Esophagus muscularis mucosa (tissue), 4 donors: ENCODE data around the gene FCHSD1. TPM values are rescaled to one million over a fixed set of nuclear protein-coding genes. Genes with fewer than 3 reads are reported as not detected.

ENCODE experiments used
- DNase-seq: peaks from one replicate; pipeline ENCODE4 v3.0.0-alpha.2; 2017; ENCODE audit errors: extremely low spot score
- H3K27ac ChIP-seq, 4 donors: fragments of 200-600 bp; sonication (generic); replicated peaks in 1 of 4; 1 replicate in 3 of 4; 2 replicates in 1 of 4; pipeline ENCODE4 v1.5.1; 2016 to 2019; ENCODE audit warnings: mild to moderate bottlenecking in 1 of 4
- H3K27me3 ChIP-seq, 4 donors: fragments of 200-600 bp; sonication (generic); one replicate each; pipeline versions ENCODE4 v1.5.1 to v1.6.0; 2016 to 2019
- H3K36me3 ChIP-seq, 4 donors: fragments of 200-600 bp; sonication (generic); one replicate each; pipeline ENCODE4 v1.5.1; 2016 to 2019
- H3K4me1 ChIP-seq, 4 donors: fragments of 200-600 bp; sonication (generic); one replicate each; pipeline ENCODE4 v1.5.1; 2016 to 2019
- H3K4me3 ChIP-seq, 4 donors: fragments of 200-600 bp; sonication (generic); 1 replicate in 2 of 4; 2 replicates in 2 of 4; pipeline ENCODE4 v1.5.1; 2016 to 2019; ENCODE audit warnings: mild to moderate bottlenecking in 4 of 4, moderate library complexity in 1 of 4
- H3K9me3 ChIP-seq, 4 donors: fragments of 200-600 bp; sonication (generic); 1 replicate in 3 of 4; 2 replicates in 1 of 4; pipeline ENCODE4 v1.5.1; 2016 to 2019
- CTCF ChIP-seq, 3 experiments: fragments of 200-600 bp in 2 of 3; fragments of 450-650 bp in 1 of 3; sonication (generic) in 2 of 3; IDR thresholded peaks; one replicate each; pipeline ENCODE4 v1.5.1; 2017 to 2019; ENCODE audit warnings: antibody characterized with exemption in 3 of 3, mild to moderate bottlenecking in 2 of 3, moderate library complexity in 1 of 3
- EP300 ChIP-seq: sonication (generic); formaldehyde crosslinking; IDR thresholded peaks from one replicate; pipeline ENCODE4 v1.6.1; 2017; ENCODE audit warnings: antibody characterized with exemption
- POLR2A ChIP-seq: fragments of 450-650 bp; IDR thresholded peaks from one replicate; pipeline ENCODE4 v1.6.1; 2017; ENCODE audit warnings: antibody characterized with exemption, moderate library complexity, mild to moderate bottlenecking, low read depth
- POLR2AphosphoS5 ChIP-seq, 2 donors: sonication (generic); formaldehyde crosslinking; IDR thresholded peaks; one replicate each; pipeline ENCODE4 v1.6.1; 2017; ENCODE audit warnings: antibody characterized with exemption in 2 of 2
- WGBS: methylation state at CpG from one replicate; pipeline ENCODE4 v1.1.5; 2018; 5-methylcytosine and 5-hydroxymethylcytosine counted together
- intact Hi-C: fragments of 100-400 bp; cut with DNase I; formaldehyde crosslinking; loops from one replicate; pipeline ENCODE4 v1.15.1; 2023
- total RNA-seq, 4 donors: library from RNA; depleted of rRNA; stranded (reverse); fragments of >200 nt; gene quantifications; one replicate each; pipeline versions ENCODE4 v1.1.0 to v1.2.1, GENCODE V29; 2016

FCHSD1 gene
- total RNA-seq, 4 donors from 2014 or later = 10.4 to 21.8 (median 12.9) TPM

GRCh38 chr5:141608046-141608445 lies 43.2 kb downstream of the FCHSD1 start:
- TF ChIP-seq POLR2A (no peak), POLR2AphosphoS5 (IDR thresholded peaks at IDR 0.05) (no peak), EP300 (no peak), CTCF (IDR thresholded peaks at IDR 0.05) (no peak)
- WGBS = 88% methylated on average over 2 of the region's 2 CpGs
- Histone ChIP-seq H3K4me3 (no peak overlapping the region), H3K36me3 (no peaks in the 10 kb centered on the region), H3K4me1 (peaks cover 16 to 39% (median 28%) of the 10 kb centered on the region in 4 donors), H3K9me3 (no peaks in the 10 kb centered on the region), H3K27me3 (no peaks in the 10 kb centered on the region), H3K27ac (no peak overlapping the region)
- no peak for DNase-seq
- intact Hi-C loops = no loop called here

GRCh38 chr5:141605523-141606277 lies 45.5 kb downstream of the FCHSD1 start:
- TF ChIP-seq EP300 (no peak), POLR2AphosphoS5 (IDR thresholded peaks at IDR 0.05) (peak; percentile 14 to 25), POLR2A (no peak), CTCF (IDR thresholded peaks at IDR 0.05) (no peak)
- Histone ChIP-seq H3K4me1 (peaks cover 16 to 36% (median 28%) of the 10 kb centered on the region in 4 donors), H3K36me3 (no peaks in the 10 kb centered on the region), H3K27ac (peak overlapping the region; percentile 47 to 68 (median 56)), H3K4me3 (no peak overlapping the region), H3K27me3 (no peaks in the 10 kb centered on the region), H3K9me3 (no peaks in the 10 kb centered on the region)
- WGBS = 80% methylated on average over 6 of the region's 6 CpGs
- no peak for DNase-seq
- intact Hi-C loops = no loop called here

GRCh38 chr5:141603923-141604717 lies 47.1 kb downstream of the FCHSD1 start:
- Histone ChIP-seq H3K36me3 (no peaks in the 10 kb centered on the region), H3K4me1 (peaks cover 20 to 47% (median 28%) of the 10 kb centered on the region in 4 donors), H3K9me3 (no peaks in the 10 kb centered on the region), H3K27me3 (no peaks in the 10 kb centered on the region), H3K27ac (peak overlapping the region in 3 of 4 donors; percentile 55 to 68 (median 65)), H3K4me3 (peak overlapping the region in 1 of 4 donors; percentile 2)
- intact Hi-C loops = no loop called here
- TF ChIP-seq POLR2AphosphoS5 (IDR thresholded peaks at IDR 0.05) (peak; percentile 69 to 74), CTCF (IDR thresholded peaks at IDR 0.05) (no peak), POLR2A (no peak)
- no peak for DNase-seq
- WGBS = 51% methylated on average over 6 of the region's 6 CpGs

- Histone ChIP-seq H3K4me1 (peaks cover 22 to 62% (median 30%) of the 10 kb centered on the region in 4 donors), H3K27ac (peak overlapping the region in 1 of 4 donors; percentile 3)
These were observed 48.6 kb downstream of the FCHSD1 start for GRCh38 chr5:141602606-141603005.

More at GRCh38 chr5:141602606-141603005, 48.6 kb downstream of the FCHSD1 start:
- Histone ChIP-seq H3K4me3 (no peak overlapping the region), H3K9me3 (no peaks in the 10 kb centered on the region), H3K36me3 (no peaks in the 10 kb centered on the region), H3K27me3 (no peaks in the 10 kb centered on the region)
- no peak for TF ChIP-seq CTCF (IDR thresholded peaks at IDR 0.05)
- no peak for TF ChIP-seq POLR2AphosphoS5 (IDR thresholded peaks at IDR 0.05)
- TF ChIP-seq EP300 = no peak
- no peak for TF ChIP-seq POLR2A
- intact Hi-C loops = no loop called here
- no peak for DNase-seq
- WGBS = 94% methylated on average over 1 of the region's 1 CpG
